ENCODE measurements around the gene LRMDA.

The LRMDA gene

DNA sequence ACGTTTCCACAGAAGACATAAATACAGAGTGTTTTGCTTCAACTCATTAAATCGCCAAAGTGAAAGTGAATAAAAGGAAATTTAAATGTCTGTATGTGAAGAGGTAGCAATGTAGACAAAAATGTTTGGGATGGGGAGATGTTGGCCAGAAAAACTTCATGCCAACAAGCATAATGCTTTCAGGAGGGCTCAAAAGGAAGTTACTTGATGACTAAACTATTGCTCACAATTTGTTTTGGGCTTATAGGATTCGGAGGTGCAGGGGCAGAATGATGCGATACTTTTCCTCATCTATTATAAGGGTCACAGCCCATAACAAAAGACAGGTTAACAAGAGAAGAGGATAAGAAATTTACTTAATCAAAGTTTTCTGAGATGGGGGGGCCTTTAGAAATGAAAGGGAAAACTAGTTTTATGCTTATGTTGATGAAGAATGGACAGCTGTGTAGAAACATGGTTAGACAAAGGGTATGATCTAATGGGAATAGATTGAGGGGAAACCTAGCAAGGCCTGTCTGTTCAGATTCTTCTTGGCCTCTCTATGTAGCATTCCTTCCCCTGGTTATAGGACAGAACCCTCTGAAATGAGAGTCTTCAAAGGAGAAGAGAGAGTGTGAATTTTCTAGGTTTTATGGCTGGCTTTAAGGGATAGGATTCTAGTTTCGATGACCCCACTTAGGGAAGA is 898.6 kb downstream of the LRMDA start:
- no peak for DNase-seq

DNA sequence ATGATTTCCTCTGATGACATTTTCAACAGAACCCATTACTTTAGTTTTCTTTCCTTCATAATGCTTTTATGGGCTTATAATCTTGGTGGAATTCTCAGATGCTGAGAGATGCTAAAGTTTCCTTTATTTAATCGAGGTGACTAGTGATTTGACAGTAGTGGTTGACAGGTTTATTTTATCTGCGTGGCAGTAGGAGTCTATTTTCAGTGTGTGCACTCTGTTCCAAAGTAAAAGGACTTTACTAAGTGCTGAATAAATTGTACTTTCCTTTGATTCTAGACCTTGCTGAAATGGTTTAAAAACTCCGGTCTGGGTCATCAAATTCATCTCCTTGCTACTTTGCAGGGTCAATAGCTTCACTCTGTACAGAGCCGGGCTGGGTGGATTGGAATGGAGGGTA is 900.3 kb downstream of the LRMDA start:
- DNase-seq = no peak

DNA sequence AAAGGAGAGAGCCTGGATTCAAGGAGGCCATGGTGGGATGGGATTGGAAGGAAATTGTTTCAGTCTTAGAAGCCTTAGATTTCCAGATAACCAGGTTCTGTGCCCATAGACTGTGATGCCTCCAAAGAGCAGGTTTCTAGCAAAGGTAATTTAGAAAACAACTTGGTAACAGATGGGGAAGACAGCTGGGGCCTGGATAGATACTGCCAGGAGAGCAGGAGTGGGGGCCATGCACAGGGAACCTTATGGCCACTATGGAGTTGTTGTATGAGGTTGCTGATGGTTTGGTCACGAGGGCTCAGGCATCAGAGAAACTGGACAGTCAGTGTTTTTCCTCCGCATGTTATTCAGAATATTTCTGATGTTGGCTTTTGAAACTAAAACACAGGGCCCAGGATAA is 901.9 kb downstream of the LRMDA start:
- no peak for DNase-seq

DNA sequence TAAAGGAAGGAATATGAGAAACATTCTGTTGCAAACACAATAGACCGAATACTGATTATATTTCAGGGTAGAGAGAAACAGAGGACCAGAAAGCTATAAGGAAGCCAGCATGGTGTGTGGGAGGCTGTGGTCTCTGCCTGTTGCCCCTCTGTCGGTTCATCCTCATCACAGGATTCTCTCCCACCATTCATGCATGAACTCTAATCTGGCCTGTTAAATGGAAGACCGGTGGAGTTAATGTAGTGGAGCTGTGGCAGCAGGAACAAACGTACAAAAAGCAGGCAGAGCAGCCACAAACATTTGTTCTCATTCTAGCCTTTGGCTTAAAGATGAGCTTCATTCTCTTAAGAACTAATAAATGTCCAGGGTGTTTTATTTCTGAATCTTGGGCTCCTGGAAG is 902.4 kb downstream of the LRMDA start:
- DNase-seq = no peak

DNA sequence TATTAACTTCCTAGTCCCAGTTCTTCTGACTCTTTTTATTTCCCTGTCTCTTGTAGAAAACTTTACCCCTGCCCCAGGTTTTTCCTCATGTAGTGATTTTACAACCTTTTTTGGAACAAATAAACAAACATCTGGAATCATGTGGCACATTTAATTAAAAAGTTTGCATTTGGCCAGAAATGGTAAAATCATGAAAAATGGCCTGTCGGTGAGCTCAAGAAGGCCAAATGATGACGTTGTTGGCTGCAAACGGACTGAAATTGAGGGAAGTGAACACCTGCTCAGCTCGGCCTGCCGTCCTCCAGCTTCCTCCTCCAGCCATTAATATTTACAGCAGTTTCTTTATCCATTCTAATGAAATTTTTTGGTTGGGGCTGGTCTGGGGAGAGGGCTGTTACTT is 902.8 kb downstream of the LRMDA start:
- no peak for DNase-seq

DNA sequence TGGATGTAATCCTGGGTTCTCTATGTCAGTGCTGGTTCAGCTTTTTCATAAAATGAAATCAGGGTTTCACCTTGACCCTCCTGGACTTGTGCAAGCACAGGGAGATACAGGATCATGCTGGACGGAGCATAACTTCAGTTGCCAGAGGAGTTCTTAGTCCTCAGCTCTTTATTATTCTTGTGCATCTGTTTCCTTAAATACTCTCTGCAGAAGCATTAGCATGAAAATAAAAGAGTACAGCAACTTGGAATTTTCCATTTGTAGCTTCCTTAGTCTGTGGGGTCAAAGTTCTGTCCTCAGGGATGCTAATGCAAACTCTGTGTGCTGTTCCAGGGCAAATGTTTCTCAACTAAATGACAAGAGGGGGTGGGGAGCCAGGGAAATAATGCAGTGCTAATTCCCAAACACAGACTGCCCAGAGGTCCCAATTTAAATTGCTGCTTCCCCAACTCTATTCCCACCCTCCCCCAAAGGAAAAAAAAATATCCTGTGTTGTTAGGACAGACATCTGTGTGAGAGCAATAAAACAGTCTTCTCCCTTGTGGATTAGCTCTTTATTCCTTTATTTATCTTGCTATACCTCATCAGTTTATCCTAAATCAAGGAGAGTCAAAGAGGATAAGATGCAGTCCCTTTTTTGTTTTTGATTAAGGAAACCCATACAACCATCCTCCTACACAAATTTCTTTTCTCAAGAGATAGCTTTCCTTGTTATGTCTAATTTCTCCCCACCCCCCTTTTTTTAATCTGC is 905.0 kb downstream of the LRMDA start:
- DNase-seq = no peak

DNA sequence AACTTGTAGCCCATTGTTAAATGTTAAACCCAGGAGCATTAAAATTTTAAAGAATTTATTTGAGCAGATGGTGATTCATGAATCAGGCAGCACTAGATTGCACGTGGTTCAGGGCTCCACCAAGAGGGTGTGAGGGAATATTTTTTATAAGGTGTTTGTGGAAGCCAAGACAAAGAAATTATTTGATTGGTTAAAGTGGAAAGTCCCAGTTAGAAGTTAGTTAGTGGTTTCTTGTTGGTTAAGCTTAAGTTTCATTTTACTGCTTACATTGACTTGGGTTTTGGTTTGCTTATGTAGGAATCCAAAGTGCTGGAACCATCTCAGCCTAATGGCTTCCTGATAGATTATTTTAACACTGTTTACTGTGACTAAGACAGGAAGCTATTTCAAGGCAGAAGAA is 906.2 kb downstream of the LRMDA start:
- no peak for DNase-seq

DNA sequence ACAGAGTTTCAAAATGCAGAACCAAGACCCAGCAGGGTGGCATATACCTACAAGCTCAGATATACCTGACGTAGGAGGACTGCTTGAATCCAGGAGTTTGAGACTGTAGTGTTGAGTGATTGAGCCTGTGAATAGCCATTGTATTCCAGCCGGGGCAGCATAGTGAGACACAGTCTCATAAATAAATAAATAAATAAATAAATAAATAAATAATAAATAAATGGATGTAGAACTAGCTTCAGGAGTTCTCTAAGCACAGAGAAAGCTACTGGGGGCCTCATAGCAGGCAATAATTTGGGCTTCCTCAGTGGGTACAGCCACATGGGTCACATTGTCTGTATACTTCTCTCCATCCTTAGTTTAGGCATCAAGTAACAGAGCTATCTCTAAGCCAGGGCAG is 906.8 kb downstream of the LRMDA start:
- no peak for DNase-seq

DNA sequence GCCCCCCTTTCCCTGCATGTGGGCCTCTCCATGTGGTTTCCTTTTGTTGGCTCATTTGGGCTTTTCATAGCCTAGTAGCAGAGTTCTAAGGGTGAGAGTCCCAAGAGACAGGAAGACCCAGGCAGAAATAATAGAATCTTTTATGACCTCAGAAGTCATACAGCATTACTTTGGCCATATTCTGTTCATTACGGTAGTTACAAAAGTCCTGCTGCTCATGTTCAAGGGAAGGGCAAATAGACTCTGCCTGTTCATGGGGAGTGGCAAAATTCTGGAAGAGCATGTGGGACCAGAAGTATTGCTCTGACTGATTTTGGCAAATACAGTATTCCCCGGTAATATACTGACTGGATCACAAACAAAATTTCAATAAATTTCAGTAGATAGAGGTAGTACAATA is 910.3 kb downstream of the LRMDA start:
- DNase-seq = no peak

DNA sequence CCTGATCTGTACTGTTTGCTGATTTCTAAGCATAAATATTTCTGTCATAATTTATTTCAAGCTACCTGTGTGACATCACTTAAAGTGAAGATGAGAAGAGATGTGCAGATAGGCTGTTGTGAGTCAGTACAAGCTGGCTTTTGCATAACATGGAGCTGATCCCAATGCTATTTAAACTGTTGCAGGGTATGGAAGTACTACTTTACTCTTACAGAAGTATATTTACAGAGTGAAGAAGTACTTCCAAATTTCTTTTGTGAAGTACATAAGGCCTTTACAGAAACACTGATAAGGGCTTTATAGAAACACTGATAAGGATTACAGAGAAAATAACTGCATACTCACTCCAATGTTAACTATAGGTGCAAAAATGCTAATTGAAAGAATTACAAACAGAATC is 911.6 kb downstream of the LRMDA start:
- no peak for DNase-seq

DNA sequence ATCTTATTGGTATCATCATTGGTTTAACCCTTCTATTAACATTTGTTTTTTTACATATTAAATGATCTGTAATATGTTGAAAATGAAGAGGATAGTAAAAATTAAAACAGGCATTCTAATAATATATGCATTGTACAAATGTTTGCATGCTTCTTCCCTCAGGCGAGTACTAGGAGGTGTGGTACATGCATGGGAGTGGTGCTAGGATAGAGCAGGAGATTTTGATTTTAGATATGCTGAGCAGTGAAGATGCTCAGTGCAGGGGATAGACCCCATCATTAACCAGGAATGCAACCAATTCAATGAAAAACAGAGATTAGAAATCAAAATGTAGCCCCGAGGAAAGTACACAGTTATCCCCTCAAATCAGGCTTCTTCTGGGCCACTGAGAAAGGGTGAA is 916.4 kb downstream of the LRMDA start:
- no peak for DNase-seq

DNA sequence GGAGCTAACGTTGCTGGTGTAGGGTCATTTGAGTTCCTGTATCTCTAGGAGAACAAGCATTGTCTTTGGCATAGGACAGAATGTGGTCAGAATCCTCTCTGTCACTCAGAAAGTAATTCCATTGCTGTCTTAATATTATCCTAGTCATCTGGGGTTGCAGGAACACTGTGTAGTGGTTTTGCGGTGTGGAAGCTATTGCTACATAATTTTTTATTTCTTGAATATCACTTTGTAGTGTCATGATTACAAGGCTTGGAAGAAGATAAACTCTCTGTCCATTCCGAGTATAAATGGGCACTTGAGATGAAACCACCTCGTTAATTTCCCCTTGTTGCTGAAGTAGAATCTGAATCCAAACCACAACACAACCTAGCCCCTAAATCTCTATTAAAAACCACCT is 919.2 kb downstream of the LRMDA start:
- DNase-seq = no peak

DNA sequence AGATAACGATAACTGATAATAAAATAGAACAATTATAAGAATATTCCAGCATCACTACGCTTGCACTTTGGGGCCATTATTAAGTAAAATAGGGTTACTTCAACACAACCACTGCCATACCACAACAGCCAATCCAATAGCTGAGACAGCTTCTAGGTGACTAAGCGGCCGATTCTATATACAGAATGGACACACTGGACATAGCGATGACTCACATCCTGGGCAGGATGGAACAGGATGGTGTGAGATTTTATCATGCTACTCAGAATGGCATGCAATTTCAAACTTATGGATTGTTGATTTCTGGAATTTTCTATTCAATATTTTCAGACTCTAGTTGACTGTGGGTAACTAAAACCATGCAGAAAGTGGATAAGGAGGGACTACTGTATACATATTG is 920.9 kb downstream of the LRMDA start:
- DNase-seq = no peak

DNA sequence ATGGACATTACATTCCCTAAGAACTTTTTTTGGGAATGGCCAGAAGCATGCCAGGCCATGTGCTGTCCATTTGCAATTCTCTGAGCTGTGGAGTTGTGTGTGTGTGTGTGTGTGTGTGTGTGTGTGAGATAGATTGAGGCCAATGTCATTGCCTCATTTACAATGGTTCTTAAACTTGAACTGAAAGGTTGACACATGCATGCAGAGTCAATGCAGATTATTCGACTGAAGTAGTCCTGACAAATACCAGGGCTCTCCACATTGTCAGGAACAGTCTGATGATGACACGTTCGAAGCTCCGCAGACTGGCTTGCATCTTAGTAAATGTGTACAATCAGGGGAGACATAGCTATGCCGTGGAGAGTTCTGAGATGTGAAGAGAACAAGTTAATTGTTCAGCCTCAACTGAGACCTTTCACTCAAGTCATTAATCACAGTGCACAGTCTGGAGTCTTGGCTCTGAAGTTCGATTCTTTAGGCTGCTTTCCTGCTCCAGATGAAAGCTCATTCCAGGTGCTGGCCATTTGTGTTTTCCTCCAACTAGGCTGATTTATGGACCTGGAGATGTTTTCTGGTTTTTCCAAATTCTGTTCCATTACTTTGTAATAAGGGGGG is 921.9 kb downstream of the LRMDA start:
- DNase-seq = no peak

DNA sequence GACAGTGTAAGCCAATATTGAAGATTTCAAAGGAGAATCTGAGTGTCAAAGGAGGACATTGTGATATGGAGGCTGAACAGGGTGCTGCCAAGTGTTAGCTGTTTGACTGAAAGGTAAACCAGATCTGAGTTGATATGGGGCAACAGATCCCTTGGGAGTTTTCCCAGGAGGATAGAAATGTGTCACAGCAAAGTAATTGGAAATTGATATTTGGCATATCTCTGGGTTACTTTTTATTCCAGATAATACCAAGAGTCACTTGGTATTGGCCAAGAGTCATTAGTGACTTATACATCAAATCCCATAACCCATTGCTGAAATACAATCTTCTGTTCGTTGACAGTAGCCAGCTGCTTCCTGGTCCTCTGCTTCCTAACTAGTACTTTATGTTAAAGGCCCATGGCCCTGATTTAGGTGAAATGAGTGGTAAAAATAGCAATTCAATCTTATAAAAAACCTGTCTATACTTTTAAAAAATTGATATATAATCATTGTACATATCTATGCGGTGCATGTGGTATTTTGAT is 922.9 kb downstream of the LRMDA start:
- no peak for DNase-seq

DNA sequence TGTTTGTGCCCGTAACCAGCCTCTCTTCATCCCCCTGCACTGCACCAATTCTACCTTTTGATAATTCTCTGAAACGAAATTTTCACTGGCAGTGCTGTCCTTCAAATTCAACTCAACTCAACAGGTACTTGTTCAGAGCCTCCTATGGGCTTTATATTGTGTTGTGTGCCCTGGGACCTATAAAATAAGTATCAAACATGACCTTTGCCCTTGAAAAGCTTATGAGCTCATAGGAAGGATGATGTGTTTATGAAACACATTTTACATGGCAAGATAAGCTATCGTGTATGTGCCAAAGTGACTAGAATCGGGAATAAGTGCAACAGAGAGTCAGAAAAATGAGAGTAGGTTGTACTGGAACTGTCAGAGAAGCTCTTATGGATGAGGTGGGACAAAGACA is 923.5 kb downstream of the LRMDA start:
- DNase-seq = no peak

DNA sequence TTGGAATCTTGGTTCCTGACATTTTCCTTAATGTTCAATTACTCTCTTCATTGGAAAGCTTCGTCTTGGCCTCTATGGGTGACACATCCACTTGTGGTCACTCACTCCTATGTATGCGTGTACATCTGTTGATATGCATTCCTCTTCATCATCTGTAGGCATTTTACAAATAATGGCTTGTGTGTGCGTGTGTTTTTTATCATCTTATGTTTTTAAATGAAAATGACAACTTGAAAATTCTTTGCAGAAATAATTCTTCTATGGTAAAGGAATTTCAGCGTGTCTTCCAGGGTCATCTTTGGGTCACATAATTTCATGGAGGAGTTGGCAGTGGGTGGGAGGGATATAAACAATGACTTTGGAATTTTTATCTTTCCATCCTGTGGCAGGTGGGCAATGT is 925.1 kb downstream of the LRMDA start:
- no peak for DNase-seq

DNA sequence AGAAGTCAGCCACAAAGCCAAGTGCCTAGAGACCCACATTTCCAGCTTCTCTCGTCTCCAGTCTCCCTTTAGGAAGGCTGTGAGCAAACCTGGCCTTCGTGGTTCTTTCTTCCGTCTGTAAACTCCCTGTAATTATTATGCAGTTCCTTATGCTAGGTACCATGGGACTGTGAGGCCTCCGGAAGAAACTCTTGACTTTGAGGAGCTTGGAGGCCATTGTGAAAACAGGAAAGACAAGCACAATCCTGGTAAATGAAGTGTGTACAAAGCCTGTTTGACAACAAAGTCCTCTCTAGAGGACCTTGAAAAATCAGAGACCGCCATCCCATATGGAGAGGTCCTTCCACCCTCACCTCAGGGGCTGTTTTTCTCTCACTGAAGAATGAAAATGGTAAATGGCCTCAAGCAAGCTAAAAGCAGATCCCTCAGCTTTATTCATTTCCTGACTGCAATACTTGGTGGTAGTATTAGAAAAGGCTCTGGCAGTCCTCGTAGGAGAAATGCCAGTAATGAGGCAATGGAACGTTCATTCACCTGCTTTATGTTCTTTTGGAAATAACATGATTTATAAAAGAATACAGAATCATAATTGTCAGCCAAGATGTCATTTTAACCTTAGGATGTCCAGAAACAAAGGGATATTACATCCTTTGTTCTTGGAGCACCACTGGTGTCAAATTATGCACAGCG is 926.4 kb downstream of the LRMDA start:
- DNase-seq = no peak

DNA sequence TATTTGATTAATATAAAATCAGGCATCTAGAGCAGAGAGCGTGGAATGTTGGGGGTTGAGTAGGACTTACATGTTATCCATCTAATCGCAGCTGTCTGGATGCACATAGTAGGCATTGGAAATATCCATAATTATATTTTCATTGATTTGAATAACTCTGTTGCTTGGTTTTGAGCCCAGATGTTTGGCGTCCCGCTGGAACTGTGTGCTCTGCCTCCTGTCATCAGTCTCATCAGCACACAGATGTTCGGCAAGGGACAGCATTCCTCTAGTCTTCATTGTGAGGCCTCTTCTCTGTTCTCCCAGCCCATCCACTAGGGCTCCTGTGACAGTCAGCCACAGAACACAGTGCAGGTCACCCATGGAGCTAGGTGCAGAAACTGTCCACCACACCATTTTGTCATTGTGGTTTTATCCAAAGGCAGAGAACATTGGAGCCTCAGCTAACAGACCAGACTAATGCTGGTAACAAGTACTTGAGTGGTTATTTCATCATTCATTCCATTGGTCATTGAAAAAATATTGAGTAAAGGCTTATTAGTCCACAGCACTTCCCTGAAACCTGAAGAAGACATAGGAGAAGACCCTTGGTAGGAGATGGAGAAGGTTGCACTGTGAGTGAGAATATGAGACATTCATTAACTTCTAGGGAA is 927.4 kb downstream of the LRMDA start:
- DNase-seq = no peak

DNA sequence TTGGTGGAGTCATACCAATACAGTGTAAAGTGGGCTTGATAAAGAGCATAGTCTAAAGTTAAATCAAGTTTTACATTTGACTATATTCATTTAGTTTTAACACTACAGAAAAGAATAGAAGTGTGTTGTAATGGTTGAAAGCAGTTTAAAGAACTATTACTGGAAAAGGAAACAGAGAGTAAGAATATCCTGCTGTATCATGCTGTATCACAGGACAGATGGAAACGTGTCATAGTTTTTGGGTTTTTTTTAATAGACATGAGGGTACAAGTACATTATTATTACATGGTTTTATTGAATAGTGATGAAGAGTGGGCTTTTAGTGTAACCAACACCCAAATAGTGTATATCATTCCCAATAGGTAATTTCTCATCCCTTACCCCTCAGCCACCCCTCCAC is 944.3 kb downstream of the LRMDA start:
- DNase-seq = no peak

DNA sequence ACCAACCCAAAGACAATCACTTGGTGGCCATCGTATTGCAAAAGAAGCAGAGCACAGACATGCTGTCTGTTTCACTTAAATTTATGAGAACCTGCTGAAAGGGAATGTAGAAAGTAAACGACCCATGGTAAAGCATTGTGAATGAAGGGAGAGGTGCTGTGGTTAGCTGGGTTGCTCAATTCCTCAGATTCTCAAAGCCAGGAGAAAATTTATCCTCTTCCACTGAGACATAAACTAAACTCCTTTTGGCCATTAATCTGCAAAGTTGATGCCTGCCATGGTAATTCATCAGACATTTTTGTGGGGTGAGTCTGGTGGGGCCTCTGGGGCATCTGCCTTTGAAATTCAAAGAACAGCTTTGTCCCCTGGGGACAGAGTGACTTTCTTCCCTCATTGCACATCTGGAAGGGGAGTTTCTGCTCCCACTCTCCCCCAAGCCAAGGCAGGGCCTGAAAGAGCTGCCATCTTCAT is 951.0 kb downstream of the LRMDA start:
- DNase-seq = no peak

DNA sequence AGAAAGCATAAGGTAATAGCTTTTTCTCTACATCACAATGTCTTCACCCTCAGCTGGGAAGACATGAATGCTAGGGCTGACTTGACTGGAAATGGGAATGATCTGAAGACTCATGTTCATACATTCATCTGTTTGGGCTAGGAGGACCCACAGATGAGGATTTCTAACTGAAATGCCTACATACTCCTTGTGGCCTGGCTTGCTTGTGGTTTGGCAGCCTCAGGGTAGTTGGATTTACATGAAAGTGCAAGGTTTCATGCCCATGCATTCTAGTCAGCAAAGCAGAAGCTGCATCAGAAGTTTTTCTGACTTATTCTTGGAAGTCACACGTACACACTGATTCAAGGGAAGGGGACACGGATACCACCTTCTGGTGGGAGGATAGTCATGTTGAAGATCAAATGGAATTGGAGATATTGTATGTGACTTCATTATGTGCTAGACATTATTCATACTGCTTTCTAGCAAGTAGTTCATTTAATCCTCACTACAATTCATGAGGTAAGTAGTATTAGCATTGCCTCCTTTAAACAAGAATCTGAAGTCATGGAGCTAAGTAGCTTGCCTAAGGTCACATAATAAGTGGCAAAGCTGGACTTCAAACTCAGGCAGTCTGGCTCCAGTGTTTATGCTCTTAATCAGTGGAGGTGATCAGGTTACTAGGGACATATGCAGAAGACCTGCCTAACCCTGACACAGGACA is 957.0 kb downstream of the LRMDA start:
- DNase-seq = no peak
